Ovary (tissue), 3 donors: ENCODE measurements around the gene C2CD4C.

Experiments used
- POLR2A ChIP-seq: fragments of 450-650 bp; IDR thresholded peaks from one replicate; pipeline ENCODE4 v1.6.1; 2017; ENCODE audit warnings: antibody characterized with exemption, mild to moderate bottlenecking, moderate library complexity
- TF ChIP-seq, protein P1 (sequence below), 3 donors: fragments of 450-650 bp in 2 of 3; fragments of 200-600 bp in 1 of 3; IDR thresholded peaks; one replicate each; pipeline versions ENCODE4 v1.5.1 to v1.8.0; 2016 to 2022; ENCODE audit warnings: antibody characterized with exemption in 3 of 3, mild to moderate bottlenecking in 1 of 3
- donor health status: DM: no; HTN: no; CAD: no.

DNA sequence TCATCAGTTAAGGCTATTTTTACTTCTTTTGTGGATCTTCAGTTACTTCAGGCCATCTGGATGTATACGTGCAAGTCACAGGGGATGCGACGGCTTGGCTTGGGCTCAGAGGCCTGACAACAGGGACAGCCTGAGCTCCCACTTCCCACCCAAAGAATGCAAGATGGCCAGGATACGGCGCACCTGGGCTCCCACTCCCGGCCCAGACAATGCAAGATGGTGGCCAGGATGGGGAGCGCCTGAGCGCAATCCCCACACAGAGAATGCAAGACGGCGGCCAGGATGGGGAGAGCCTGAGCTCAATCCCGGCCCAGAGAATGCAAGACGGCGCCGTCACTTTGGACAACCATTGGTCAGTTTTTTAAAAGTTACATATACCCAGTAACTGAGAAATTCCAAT lies 39.1 kb downstream of the C2CD4C start:
- TF ChIP-seq, protein P1, sequence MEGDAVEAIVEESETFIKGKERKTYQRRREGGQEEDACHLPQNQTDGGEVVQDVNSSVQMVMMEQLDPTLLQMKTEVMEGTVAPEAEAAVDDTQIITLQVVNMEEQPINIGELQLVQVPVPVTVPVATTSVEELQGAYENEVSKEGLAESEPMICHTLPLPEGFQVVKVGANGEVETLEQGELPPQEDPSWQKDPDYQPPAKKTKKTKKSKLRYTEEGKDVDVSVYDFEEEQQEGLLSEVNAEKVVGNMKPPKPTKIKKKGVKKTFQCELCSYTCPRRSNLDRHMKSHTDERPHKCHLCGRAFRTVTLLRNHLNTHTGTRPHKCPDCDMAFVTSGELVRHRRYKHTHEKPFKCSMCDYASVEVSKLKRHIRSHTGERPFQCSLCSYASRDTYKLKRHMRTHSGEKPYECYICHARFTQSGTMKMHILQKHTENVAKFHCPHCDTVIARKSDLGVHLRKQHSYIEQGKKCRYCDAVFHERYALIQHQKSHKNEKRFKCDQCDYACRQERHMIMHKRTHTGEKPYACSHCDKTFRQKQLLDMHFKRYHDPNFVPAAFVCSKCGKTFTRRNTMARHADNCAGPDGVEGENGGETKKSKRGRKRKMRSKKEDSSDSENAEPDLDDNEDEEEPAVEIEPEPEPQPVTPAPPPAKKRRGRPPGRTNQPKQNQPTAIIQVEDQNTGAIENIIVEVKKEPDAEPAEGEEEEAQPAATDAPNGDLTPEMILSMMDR (IDR thresholded peaks at IDR 0.05): no peak
- no peak for TF ChIP-seq POLR2A
